Heart right ventricle (tissue), 16 donors: ENCODE data around the gene HMCN1. TPM values are rescaled to one million over a fixed set of nuclear protein-coding genes. Genes with fewer than 3 reads are reported as not detected.

Source experiments
- ATAC-seq, 8 donors: fragments of 200-7000 bp; cut with Tn5 transposase; one replicate each; pipeline ENCODE4 v1.9.1; 2020; ENCODE audit warnings: mild to moderate bottlenecking in 8 of 8, moderate library complexity in 8 of 8, moderate number of reproducible peaks in 1 of 8
- DNase-seq, 2 donors: peaks; one replicate each; pipeline ENCODE4 v3.0.0-alpha.2; 2020
- H3K27ac ChIP-seq, 10 donors: fragments of 200-600 bp; sonication (generic) in 2 of 10; one replicate each; pipeline versions ENCODE4 v1.5.0 to v1.8.0; 2020 to 2022; ENCODE audit warnings: mild to moderate bottlenecking in 3 of 10
- H3K27me3 ChIP-seq, 7 donors: fragments of 200-600 bp; one replicate each; pipeline ENCODE4 v1.8.0; 2021 to 2022; ENCODE audit warnings: mild to moderate bottlenecking in 2 of 7
- H3K36me3 ChIP-seq, 9 donors: fragments of 200-600 bp; sonication (generic) in 1 of 9; one replicate each; pipeline versions ENCODE4 v1.5.0 to v1.8.0; 2020 to 2022; ENCODE audit warnings: mild to moderate bottlenecking in 2 of 9
- H3K4me1 ChIP-seq, 9 donors: fragments of 200-600 bp; sonication (generic) in 1 of 9; one replicate each; pipeline versions ENCODE4 v1.5.0 to v1.8.0; 2020 to 2022; ENCODE audit warnings: mild to moderate bottlenecking in 4 of 9
- H3K4me3 ChIP-seq, 10 donors: fragments of 200-600 bp; sonication (generic) in 2 of 10; one replicate each; pipeline versions ENCODE4 v1.5.0 to v1.8.0; 2020 to 2022; ENCODE audit warnings: mild to moderate bottlenecking in 7 of 10, moderate library complexity in 2 of 10
- H3K9me3 ChIP-seq, 11 donors: fragments of 200-600 bp in 10 of 11; sonication (generic) in 2 of 11; one replicate each; pipeline versions ENCODE4 v1.5.0 to v1.8.0; 2013 to 2022; ENCODE audit warnings: mild to moderate bottlenecking in 2 of 11, control low read depth in 1 of 11, moderate library complexity in 1 of 11
- WGBS, 2 donors: extraction: QIAGEN DNeasy Blood & Tissue Kit; methylation state at CpG; one replicate each; pipeline ENCODE4 v1.1.7; 2013; ENCODE audit warnings: inconsistent platforms in 1 of 2; 5-methylcytosine and 5-hydroxymethylcytosine counted together
- intact Hi-C, 10 donors: fragments of 100-400 bp; cut with DNase I; formaldehyde crosslinking; loops; one replicate each; pipeline versions ENCODE4 v1.11.1 to v1.14.2; 2022
- polyA plus RNA-seq, 2 donors: library from polyadenylated mRNA; stranded (reverse); fragments of 200-250 nt; gene quantifications; one replicate each; pipeline ENCODE4 v1.2.3, GENCODE V29; 2013
- total RNA-seq, 10 donors: library from RNA; stranded (reverse); fragmentation: NEBNext Ultra II Directional in 3 of 10; extraction: Animal tissue kit (Norgen Biotek cat#: 25700) in 3 of 10; gene quantifications; one replicate each; pipeline versions ENCODE4 v1.2.1 to v1.2.4, GENCODE V29; 2021 to 2023
- TF ChIP-seq, protein P1 (sequence below), 9 donors: fragments of 200-600 bp; sonication (generic) in 2 of 9; IDR thresholded peaks; one replicate each; pipeline versions ENCODE4 v1.5.0 to v1.8.0; 2021 to 2022; ENCODE audit warnings: antibody characterized with exemption in 9 of 9, mild to moderate bottlenecking in 5 of 9, moderate library complexity in 1 of 9
- donor health status: Arrhythmogenic right ventricular cardiomyopathy.
- donor health status: ischemic (EF 13 %, LVEDD 7.1; RV severe dilation, severe dysfunction).
- donor health status: healthy with polysubstance abuse.
- donor health status: DM: no; HTN: yes; CAD: no.
- donor health status: DM: no; HTN: no; CAD: no.
- donor health status: ischemic (EF 25% LVEDD 6.9; RV normal size, moderate dysfunction).
- donor health status: ischemic (EF 25% LVEDD 5.7; RV mildly dilated, moderate dysfunction).
- donor health status: healthy.
- donor health status: DM: yes; HTN: yes; CAD: no.
- donor health status: Ischemic cardiomyopathy.
- donor health status: ischemic (EF 35%, LVEDD 5.7; RV mildly dilated, moderate dysfunction).
- donor health status: nonischemic (EF 11% LVEDD 7.7; RV severe dilation, severe dysfunction).
- donor health status: DM: yes; HTN: yes; CAD: no.
- donor health status: PGD.
- donor health status: ischemic (EF 29% LVEDD 5.4; RV normal size, mild dysfunction).
- donor health status: nonischemic (EF 23%, LVEDD 6.1; RV moderate dilation, normal function).

Gene HMCN1
- total and polyA plus RNA-seq, 12 donors: 3.4 to 12.4 (median 6.2) TPM

DNA sequence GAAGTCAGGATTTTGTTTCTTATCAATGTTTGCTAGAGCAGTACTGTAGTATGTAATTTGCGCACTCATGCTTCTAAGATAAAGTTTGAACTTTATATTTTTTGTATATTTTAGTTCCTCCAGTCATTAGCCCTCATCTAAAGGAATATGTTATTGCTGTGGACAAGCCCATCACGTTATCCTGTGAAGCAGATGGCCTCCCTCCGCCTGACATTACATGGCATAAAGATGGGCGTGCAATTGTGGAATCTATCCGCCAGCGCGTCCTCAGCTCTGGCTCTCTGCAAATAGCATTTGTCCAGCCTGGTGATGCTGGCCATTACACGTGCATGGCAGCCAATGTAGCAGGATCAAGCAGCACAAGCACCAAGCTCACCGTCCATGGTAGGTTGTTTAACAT is 388.6 kb downstream of the HMCN1 start:
- Histone ChIP-seq H3K36me3 (peaks cover 0 to 59% (median 0%) of the 10 kb centered on the region in 9 donors), H3K27ac (no peak overlapping the region), H3K4me3 (no peak overlapping the region), H3K9me3 (no peaks in the 10 kb centered on the region), H3K4me1 (no peaks in the 10 kb centered on the region), H3K27me3 (no peaks in the 10 kb centered on the region)
- TF ChIP-seq, protein P1, sequence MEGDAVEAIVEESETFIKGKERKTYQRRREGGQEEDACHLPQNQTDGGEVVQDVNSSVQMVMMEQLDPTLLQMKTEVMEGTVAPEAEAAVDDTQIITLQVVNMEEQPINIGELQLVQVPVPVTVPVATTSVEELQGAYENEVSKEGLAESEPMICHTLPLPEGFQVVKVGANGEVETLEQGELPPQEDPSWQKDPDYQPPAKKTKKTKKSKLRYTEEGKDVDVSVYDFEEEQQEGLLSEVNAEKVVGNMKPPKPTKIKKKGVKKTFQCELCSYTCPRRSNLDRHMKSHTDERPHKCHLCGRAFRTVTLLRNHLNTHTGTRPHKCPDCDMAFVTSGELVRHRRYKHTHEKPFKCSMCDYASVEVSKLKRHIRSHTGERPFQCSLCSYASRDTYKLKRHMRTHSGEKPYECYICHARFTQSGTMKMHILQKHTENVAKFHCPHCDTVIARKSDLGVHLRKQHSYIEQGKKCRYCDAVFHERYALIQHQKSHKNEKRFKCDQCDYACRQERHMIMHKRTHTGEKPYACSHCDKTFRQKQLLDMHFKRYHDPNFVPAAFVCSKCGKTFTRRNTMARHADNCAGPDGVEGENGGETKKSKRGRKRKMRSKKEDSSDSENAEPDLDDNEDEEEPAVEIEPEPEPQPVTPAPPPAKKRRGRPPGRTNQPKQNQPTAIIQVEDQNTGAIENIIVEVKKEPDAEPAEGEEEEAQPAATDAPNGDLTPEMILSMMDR (IDR thresholded peaks at IDR 0.05): no peak
- DNase-seq (no peak), ATAC-seq (no peak)
- 92 to 93% methylated on average over 9 of the region's 9 CpGs for WGBS, 2 donors
- intact Hi-C loops: no loop called here

DNA sequence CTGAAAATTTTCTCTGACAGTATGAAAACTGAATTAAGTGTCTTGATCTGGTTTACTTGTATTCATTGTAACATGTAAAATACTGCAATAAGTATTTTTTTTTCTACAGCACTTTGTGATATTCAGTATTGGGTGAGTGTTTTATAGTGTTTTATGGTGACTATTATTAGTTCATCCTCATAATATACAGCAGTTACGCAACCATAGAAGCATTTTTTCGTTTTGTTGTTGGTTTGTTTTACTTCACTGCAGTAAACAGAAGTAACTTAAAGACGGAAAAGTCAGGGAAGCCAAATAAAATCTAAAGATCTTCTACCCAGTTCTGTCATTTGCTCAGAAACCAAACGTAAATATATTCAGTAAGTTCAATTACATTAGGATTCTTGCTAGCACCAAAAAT is 390.8 kb downstream of the HMCN1 start:
- no peaks in the 10 kb centered on the region for H3K9me3 ChIP-seq
- no peak for ATAC-seq
- H3K27ac ChIP-seq: no peak overlapping the region
- no peak for DNase-seq
- TF ChIP-seq, protein P1 (IDR thresholded peaks at IDR 0.05): no peak
- H3K36me3 ChIP-seq: peaks cover 0 to 58% (median 0%) of the 10 kb centered on the region in 9 donors
- WGBS, 2 donors: 94 to 95% methylated on average over 4 of the region's 4 CpGs
- no peaks in the 10 kb centered on the region for H3K27me3 ChIP-seq
- no peaks in the 10 kb centered on the region for H3K4me1 ChIP-seq
- intact Hi-C loops: no loop called here
- H3K4me3 ChIP-seq: no peak overlapping the region

DNA sequence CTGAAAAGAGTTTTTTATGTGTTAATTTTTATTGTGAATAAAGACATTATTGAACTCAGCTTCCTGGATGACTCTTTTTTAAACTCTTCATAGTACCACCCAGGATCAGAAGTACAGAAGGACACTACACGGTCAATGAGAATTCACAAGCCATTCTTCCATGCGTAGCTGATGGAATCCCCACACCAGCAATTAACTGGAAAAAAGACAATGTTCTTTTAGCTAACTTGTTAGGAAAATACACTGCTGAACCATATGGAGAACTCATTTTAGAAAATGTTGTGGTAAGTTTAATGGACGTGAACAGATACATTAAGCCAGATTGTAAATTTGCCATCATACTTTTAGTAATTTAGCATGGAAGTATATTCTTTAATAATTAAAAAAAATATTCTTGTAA is 391.3 kb downstream of the HMCN1 start:
- Histone ChIP-seq H3K36me3 (peaks cover 0 to 58% (median 0%) of the 10 kb centered on the region in 9 donors), H3K9me3 (no peaks in the 10 kb centered on the region), H3K4me1 (no peaks in the 10 kb centered on the region), H3K27ac (no peak overlapping the region), H3K4me3 (no peak overlapping the region), H3K27me3 (no peaks in the 10 kb centered on the region)
- 92 to 93% methylated on average over 3 of the region's 3 CpGs for WGBS, 2 donors
- DNase-seq (no peak), ATAC-seq (no peak)
- TF ChIP-seq, protein P1 (IDR thresholded peaks at IDR 0.05): no peak
- intact Hi-C loops: no loop called here

DNA sequence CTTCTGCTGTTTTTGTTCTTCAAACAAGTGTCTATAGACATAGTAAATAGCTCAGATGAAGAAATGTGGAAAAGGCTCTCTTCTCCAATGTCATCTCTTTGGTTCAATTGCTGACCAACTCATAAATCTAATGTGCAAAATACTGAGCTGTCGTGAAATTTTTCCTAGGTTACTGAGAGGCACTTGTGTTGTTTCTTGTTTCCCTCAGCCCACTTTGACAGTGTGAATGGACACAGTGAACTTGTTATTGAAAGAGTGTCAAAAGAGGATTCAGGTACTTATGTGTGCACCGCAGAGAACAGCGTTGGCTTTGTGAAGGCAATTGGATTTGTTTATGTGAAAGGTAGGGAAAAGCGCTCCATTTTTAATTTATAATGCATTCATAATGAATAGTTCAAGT is 395.6 kb downstream of the HMCN1 start:
- ATAC-seq: no peak
- H3K27ac ChIP-seq: no peak overlapping the region
- peaks cover 0 to 66% (median 0%) of the 10 kb centered on the region in 9 donors for H3K36me3 ChIP-seq
- DNase-seq: no peak
- intact Hi-C loops: no loop called here
- no peaks in the 10 kb centered on the region for H3K4me1 ChIP-seq
- no peaks in the 10 kb centered on the region for H3K27me3 ChIP-seq
- WGBS, 2 donors: 87 to 94% methylated on average over 4 of the region's 4 CpGs
- H3K4me3 ChIP-seq: no peak overlapping the region
- TF ChIP-seq, protein P1 (IDR thresholded peaks at IDR 0.05): no peak
- H3K9me3 ChIP-seq: no peaks in the 10 kb centered on the region
